ENCODE data around the gene CALD1.
A peak's percentile ranks its signal among the peaks of the same experiment; 100 is the strongest.
"Not testable (repeated sequence)": the region's sequence is repeated elsewhere in the genome, so short reads cannot be mapped to it uniquely, and the experiment has no call there.

The CALD1 gene

DNA sequence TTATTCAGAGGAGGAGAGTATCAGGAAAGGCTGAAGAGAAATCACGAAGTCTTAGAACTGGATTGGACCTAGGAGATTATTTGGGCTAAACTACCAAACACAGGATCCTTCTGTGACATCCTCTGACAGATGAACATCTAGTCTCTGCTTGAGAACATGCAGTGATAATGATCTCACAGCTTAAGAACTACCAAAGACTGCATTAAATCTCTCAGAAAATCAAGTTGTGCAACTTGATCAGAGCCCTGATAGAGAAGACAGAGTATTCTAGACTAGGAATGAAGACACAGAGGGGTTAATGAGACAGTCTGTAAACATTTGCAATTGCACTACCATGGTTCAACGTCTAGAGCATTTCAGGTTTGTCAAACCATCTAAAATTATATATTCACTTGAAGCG, 169.7 kb downstream of the CALD1 start:
- no peak for DNase-seq (ENCODE audit: low read depth)

GRCh38 chr7:134954197-134955082, 175.0 kb downstream of the CALD1 start:
- DNase-seq (ENCODE audit: low read depth): no peak

DNA sequence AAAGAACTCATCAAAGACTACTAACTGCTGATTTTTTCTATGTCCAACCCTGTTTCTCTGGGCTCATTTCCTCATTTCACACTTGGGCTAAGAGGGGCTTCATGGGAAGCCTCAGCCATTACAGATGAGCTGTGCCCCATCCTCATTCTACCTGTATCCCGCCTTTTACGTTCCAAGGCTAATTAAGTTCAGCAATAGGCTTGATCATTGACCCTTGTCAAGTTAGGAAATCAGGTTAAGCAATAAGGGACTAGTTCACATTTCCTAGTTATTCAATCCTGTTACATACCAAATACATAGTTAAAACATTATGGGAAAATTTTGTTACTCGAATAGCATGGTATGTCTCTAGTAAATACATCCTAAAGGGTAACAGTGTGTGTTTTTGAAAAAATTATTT, 177.6 kb downstream of the CALD1 start:
- DNase-seq (ENCODE audit: low read depth): no peak

DNA sequence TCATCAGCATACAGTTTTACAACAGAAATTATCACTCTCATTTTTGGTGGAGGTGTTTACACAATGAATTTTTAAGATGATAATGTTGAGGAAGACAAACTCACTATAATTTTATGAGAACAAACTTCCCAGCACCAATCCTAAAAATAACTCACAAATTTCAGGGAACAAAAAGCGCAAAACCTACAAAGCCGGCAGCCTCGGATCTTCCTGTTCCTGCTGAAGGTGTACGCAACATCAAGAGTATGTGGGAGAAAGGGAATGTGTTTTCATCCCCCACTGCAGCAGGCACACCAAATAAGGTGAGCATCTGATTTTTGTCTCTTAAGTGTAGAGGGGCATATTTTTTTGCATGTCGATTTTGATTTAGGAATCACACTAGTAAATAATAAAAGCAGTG, 180.4 kb downstream of the CALD1 start:
- no peak for DNase-seq (ENCODE audit: low read depth)

GRCh38 chr7:134962270-134962780, 182.9 kb downstream of the CALD1 start:
- no peak for DNase-seq (ENCODE audit: low read depth)

- DNase-seq (ENCODE audit: low read depth): no peak
Observed at GRCh38 chr7:134963036-134963435, 183.6 kb downstream of the CALD1 start.

DNA sequence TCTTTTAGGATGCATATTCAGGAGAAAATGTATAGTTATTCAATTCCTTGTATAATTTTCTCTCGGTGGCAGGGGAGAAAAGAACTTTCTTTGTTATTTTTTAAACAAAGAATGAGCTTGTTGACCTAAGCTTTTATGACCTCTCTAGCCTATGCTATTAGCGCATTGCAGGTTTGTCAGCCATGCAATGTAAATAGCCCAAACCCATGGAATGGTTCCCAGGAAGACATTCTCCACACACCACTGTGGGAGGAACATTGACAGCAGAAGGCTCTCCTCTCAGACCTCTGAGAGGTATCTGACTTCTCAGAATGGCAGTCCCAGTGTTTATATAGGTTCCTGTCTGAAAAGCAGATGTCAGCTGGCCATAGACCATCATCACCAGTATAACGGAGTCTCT, 187.3 kb downstream of the CALD1 start:
- DNase-seq (ENCODE audit: low read depth): no peak

DNA sequence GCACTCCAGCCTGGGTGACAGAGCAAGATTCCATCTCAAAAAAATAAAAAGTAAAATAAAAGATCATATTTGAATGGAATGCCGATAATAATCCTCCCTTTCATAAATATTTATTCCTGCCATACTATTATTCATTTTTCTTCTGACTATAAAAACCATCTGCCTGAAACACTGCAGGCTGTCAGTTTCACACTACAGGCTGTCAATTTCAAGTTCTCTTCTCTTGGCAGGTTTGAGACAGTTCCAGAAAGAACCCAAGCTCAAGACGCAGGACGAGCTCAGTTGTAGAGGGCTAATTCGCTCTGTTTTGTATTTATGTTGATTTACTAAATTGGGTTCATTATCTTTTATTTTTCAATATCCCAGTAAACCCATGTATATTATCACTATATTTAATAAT, 188.7 kb downstream of the CALD1 start:
- DNase-seq (ENCODE audit: low read depth): no peak

- DNase-seq (ENCODE audit: low read depth): not testable (repeated sequence)
Observed at GRCh38 chr7:134981645-134982044, 202.2 kb downstream of the CALD1 start.

DNA sequence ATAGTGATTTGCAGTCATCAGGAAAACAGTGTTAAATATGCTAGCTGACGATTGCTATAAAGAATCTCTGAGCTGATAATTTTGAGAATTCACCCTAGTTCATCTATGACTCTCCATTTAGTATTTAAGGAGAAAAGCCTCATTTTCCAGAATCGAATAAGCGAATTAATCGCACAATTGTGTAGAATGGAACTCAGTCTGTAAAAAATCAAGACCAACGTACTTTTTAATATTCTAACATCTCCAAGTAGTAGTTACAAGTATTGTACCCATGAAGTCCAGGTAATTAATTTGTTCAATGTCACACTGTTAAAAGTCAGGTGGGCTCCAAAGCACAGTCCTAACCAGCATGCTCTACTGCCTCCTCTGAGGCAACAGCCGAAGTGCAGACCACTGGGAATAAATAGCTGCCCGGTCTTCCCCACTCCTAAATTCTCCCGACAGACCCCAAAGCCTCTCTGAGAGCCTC, 206.5 kb downstream of the CALD1 start:
- DNase-seq (ENCODE audit: low read depth): no peak

- peak; percentile 80 for DNase-seq (ENCODE audit: low read depth)
Observed at GRCh38 chr7:134986363-134987251, 207.2 kb downstream of the CALD1 start, which contains the start of gene AGBL3. Gene AGBL3, plus strand, starts transcription at chr7:134986508. Its CDS starts 1,426 bp downstream, at chr7:134987934.

DNA sequence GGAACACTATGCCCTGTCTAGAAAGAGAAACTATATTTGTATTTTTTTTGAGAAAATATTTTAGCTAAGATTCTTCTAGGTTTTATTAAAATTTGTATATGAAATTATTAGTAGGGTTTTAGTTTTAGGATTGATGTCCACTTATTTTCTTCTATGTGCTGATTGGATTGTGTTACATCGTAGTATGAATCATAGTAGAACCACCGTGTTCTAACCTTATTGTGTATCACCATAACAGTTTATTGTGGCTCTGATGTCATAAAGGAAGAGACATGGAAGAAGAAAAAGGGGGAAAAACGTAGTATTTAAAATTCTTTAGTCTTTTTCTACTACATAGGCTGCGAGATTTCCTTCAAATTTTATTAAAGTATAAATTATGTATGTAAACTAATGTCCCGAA, 208.7 kb downstream of the CALD1 start:
- DNase-seq (ENCODE audit: low read depth): no peak

DNA sequence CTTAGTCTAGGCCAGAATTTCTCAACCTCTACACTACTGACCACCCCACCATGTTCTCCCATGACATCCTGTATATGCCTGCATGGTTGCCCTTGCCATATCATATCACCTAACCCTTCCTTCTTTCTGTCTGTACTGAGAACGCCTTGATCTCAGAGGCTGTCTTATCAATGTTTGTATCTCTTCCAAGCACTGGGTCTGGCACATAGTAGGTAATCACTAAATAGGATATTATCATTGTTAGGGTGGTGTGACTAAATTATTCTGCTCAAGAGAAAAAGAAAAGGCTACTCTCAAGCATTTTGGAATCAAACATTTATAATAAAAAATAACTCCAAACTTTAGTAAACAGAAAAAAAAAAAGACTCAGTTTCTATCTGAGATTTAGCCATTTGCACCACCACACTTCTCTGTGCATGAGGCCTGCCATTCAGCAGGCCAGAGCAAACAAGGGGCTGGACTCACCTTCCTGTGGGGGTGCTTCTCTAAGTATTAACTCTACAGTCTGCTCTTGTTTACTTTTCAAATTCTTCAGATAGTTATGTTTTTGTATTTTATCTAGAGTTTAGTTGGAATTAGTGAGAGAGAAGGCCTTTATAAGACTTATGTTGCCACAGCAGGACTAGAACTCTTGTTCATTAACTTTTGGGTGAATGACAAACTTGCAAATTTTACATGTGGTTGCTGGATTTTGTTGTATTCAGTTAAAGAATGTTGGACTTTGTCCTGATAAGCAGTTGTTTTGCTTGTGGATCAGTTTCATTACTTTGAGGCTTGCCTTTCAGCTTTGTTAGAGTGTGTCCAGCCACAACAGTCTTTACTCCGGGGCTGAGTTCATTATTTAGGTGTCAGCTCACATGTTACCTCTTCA, 212.3 kb downstream of the CALD1 start:
- no peak for DNase-seq (ENCODE audit: low read depth)

DNA sequence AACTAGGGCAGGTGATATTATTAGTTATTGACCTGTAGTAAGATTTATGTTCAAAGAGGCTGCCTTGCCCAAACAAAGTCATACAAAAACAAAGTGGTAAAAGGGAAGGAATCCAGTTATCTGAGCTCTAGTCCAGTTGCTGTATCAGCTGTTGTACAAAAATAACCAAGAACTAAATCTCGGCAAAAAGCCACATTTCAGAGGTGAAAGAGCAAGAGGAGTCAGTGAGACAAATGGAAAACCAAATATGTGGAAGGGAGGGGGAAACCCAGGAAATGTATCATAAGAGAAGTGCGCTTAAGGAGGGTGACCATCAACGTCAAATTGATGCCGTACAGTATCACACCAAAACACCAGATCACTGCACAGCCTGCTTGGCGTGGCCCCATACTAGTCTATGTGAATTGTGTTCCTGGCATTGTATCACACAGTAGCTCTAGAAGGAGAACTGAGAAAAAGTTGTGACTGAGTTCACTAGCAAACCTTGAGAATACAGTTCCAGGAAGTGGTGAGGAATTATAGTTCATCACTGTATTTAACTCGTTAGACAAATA, 213.3 kb downstream of the CALD1 start:
- DNase-seq (ENCODE audit: low read depth): no peak

DNA sequence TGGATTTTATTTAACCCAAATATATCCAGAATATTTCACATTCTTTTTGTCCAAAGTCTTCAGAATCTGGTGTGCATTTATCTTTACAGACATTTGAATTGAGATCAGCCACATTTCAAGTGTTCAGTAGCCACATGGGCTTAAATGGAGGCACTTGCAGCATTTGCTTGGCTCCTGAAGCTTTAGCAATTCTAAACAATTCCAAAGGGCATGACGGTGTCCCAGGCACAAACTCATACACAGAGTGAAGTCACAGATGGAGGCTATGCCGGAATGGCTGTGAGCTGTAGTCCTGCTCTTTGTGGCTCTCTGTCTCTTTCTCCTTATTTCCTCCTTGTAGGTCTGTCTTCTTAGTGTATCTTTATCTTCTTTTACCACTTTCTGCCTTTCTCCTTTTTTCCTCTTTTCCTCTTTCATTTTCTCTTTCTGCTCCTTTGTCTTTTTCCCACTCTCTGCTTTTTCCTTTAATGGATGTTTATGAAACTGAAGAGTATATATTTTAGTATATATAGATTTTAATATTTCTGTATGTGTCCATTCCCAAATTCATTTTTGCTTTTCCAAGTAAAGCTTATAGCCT, 214.5 kb downstream of the CALD1 start:
- DNase-seq (ENCODE audit: low read depth): no peak

- no peak for DNase-seq (ENCODE audit: low read depth)
Observed at GRCh38 chr7:134995239-134996096, 216.0 kb downstream of the CALD1 start.

DNA sequence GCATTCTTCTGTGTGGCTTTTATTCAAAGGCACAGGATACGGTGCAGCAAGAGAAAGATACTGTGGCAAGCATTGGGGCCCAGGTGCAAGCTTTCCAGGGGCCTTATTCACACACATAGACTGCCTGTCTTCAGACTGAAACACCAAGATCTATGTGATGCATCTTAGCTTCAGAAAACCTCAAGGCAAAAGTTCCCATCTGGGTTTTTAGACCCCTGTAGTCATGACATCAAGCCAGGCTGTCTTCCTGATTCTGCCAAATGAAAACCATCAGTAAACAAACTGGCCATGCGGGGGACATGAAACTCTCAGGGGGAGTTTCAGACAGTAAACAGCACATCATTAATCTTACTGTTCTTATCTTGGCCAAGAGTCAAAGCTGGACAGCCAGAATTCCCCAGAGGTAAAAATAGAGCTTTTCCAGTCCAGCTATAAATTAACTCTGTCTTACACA, 216.7 kb downstream of the CALD1 start:
- DNase-seq (ENCODE audit: low read depth): no peak

DNA sequence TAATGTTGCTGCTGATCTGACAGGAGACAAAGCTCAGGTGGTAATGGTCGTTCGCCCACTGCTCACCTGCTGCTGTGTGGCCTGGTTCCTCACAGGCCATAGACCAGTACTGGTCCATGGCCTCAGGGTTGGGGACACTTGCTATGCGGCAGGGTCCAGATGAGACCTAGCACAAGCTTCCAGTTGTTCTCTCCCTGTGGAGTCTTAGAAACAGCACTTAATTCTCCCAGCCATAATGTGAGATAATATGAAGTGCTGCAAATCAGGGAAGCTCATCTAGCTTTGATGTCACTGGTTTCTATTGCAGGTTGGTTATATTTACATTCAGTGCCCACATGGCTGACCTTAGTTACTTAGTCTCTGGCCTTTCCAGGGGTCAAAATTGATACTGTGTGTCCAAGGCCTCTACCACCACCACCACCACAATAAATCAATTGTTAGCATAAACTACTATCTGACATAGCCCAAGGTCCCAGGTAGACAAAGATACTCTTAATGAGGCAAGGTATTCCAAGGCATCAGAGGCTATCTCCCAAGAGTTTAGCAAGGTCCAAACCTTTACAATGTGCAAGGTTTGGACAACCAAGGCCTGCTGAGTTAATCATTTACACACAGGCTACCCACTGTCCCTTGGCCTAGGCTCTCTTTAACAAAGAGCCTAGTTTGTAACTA, 217.9 kb downstream of the CALD1 start:
- no peak for DNase-seq (ENCODE audit: low read depth)

DNA sequence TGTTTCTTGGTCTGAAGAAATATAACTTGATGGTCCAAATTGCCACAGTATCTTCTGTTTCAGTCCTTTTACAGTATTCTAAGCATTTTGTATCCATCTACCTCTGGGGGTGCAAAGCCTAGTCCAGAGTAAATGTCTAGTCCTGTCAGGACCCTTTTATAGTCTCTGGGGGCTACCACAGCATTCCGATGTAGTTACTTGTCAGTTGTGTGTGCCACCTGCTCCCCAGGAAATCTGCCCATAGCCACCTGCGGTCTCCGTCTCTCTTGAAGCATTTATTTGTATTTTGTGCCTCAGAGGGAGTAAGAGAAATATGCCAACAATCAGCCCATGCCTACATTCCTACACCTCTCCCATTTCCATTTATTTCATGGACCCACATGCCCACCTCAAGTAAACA, 219.7 kb downstream of the CALD1 start:
- DNase-seq (ENCODE audit: low read depth): no peak
